HFF-Myc (cell line): ENCODE data around the gene PLEKHG1.

ENCODE experiments used
- DNase-seq: peaks from one replicate; pipeline ENCODE4 v3.0.0-alpha.2; 2011; ENCODE audit warnings: low read depth; ENCODE audit errors: extremely low read depth
- H3K4me3 ChIP-seq: replicated peaks from 2 replicates; pipeline ENCODE4 v1.5.1; 2011; ENCODE audit warnings: low read depth, mild to moderate bottlenecking, control low read depth, low read length
- CTCF ChIP-seq: IDR thresholded peaks from 2 replicates; pipeline ENCODE4 v1.5.1; 2012; ENCODE audit warnings: mild to moderate bottlenecking, low read depth, low read length, control low read depth; ENCODE audit errors: missing control alignments

PLEKHG1 gene

GRCh38 chr6:150566486-150566885, 33.2 kb upstream of the PLEKHG1 start:
- TF ChIP-seq CTCF, result no peak
- no peak for DNase-seq
- H3K4me3 ChIP-seq, result no peak overlapping the region

- no peak overlapping the region for H3K4me3 ChIP-seq
- DNase-seq, result no peak
- no peak for TF ChIP-seq CTCF
Observed at GRCh38 chr6:150567380-150567779, 32.3 kb upstream of the PLEKHG1 start.

- no peak overlapping the region for H3K4me3 ChIP-seq
Observed at GRCh38 chr6:150567823-150568383, 31.8 kb upstream of the PLEKHG1 start.

GRCh38 chr6:150568560-150568959, 31.1 kb upstream of the PLEKHG1 start:
- H3K4me3 ChIP-seq, result no peak overlapping the region
- no peak for TF ChIP-seq CTCF
- no peak for DNase-seq

More at GRCh38 chr6:150567823-150568383, 31.8 kb upstream of the PLEKHG1 start:
- no peak for TF ChIP-seq CTCF
- DNase-seq, result no peak

- no peak for DNase-seq
- no peak for TF ChIP-seq CTCF
Observed at GRCh38 chr6:150569161-150569560, 30.5 kb upstream of the PLEKHG1 start.

GRCh38 chr6:150573041-150573681, 26.5 kb upstream of the PLEKHG1 start:
- DNase-seq, result no peak
- H3K4me3 ChIP-seq, result no peak overlapping the region

More at GRCh38 chr6:150569161-150569560, 30.5 kb upstream of the PLEKHG1 start:
- H3K4me3 ChIP-seq, result no peak overlapping the region

More at GRCh38 chr6:150573041-150573681, 26.5 kb upstream of the PLEKHG1 start:
- no peak for TF ChIP-seq CTCF
